Panc1 (cell line): Measurements from ENCODE around the gene ANKRD49. TPM values are rescaled to one million over a fixed set of nuclear protein-coding genes. Genes with fewer than 3 reads are reported as not detected.
A peak's percentile ranks its signal among the peaks of the same experiment; 100 is the strongest.

Experiments used
- ATAC-seq: fragments of 200-7000 bp; cut with Tn5 transposase; 2 replicates; pipeline ENCODE4 v1.9.1; 2020; ENCODE audit warnings: mild to moderate bottlenecking, moderate library complexity
- BruUV-seq: library from RNA; stranded (reverse); fragments of 400-500 nt; replicated peaks from 2 replicates; lab custom pipeline; 2021; lab: Mats Ljungman, UMichigan
- CTCF ChIA-PET: fragments of 300-600 bp; sonication (Branson Sonifier 250); formaldehyde crosslinking; loops from one replicate; lab custom pipeline; 2022; ENCODE audit warnings: antibody characterized with exemption; lab: Charles Lee
- POLR2A ChIA-PET: fragments of 300-600 bp; sonication (Branson Sonifier 250); formaldehyde crosslinking; loops from one replicate; lab custom pipeline; 2022; ENCODE audit warnings: antibody characterized with exemption; lab: Charles Lee
- DNase-seq: peaks from one replicate; pipeline ENCODE4 v3.0.0-alpha.2; 2010; ENCODE audit warnings: low read depth, low spot score
- H3K27ac ChIP-seq: 2 replicates; pipeline ENCODE4 v1.5.1; 2011; ENCODE audit warnings: mild to moderate bottlenecking, low read length, inconsistent platforms
- H3K27me3 ChIP-seq: fragments of 200-500 bp; sonication (Bioruptor generic); 2 replicates; pipeline ENCODE4 v1.6.0; 2014; ENCODE audit warnings: low read length, inconsistent platforms; ENCODE audit not compliant: control insufficient read depth, insufficient read depth
- H3K36me3 ChIP-seq: fragments of 200-500 bp; sonication (Bioruptor generic); 2 replicates; pipeline ENCODE4 v1.5.1; 2014; ENCODE audit warnings: inconsistent platforms, mild to moderate bottlenecking, low read length, moderate library complexity; ENCODE audit not compliant: control insufficient read depth, insufficient read depth
- H3K4me1 ChIP-seq: 2 replicates; pipeline ENCODE4 v1.5.1; 2011; ENCODE audit warnings: inconsistent platforms, mild to moderate bottlenecking, low read length, moderate library complexity; ENCODE audit not compliant: control insufficient read depth, insufficient read depth
- H3K4me3 ChIP-seq, 2 experiments: 2 replicates each; pipeline ENCODE4 v1.5.1; 2011 to 2012; ENCODE audit warnings: low read depth in 2 of 2, low read length in 2 of 2, mild to moderate bottlenecking in 2 of 2, inconsistent platforms in 1 of 2, moderate library complexity in 1 of 2
- H3K9me3 ChIP-seq: fragments of 200-500 bp; sonication (Bioruptor generic); 2 replicates; pipeline ENCODE4 v1.5.1; 2014; ENCODE audit warnings: low read depth, mild to moderate bottlenecking, inconsistent platforms, low read length, moderate library complexity; ENCODE audit not compliant: control insufficient read depth, insufficient read depth
- CTCF ChIP-seq: fragments of 450-650 bp; IDR thresholded peaks from 2 replicates; pipeline ENCODE4 v1.5.1; 2017; ENCODE audit warnings: mild to moderate bottlenecking
- POLR2AphosphoS5 ChIP-seq: IDR thresholded peaks from 2 replicates; pipeline ENCODE4 v1.6.1; 2012; ENCODE audit warnings: mild to moderate bottlenecking, low read depth, low read length, moderate library complexity
- REST ChIP-seq, 2 experiments: IDR thresholded peaks; 2 replicates each; pipeline ENCODE4 v1.6.1; 2011 to 2012; ENCODE audit warnings: low read depth in 2 of 2, control low read depth in 1 of 2, low read length in 1 of 2, mild to moderate bottlenecking in 1 of 2, moderate library complexity in 1 of 2; ENCODE audit not compliant: insufficient read depth in 1 of 2
- SIN3A ChIP-seq: IDR thresholded peaks from 2 replicates; pipeline ENCODE4 v1.6.1; 2012; ENCODE audit warnings: low read depth, mild to moderate bottlenecking, low read length, moderate library complexity, borderline replicate concordance; ENCODE audit not compliant: insufficient read depth
- TCF7L2 ChIP-seq: IDR thresholded peaks from 2 replicates; pipeline ENCODE4 v1.6.1; 2011; ENCODE audit warnings: mild to moderate bottlenecking, low read depth, low read length, inconsistent platforms
- in situ Hi-C: cut with HindIII; loops from 2 replicates; pipeline ENCODE4 v1.10.0; 2016; ENCODE audit warnings: low sequenced_read_pairs, low pct_unique_long_range_greater_than_20kb
- intact Hi-C: fragments of 100-400 bp; cut with micrococcal nuclease; formaldehyde crosslinking; loops from one replicate; pipeline ENCODE4 v1.10.0; 2022; ENCODE audit not compliant: unreplicated experiment
- total RNA-seq: library from RNA; stranded (reverse); gene quantifications from one replicate; pipeline ENCODE4 v1.2.1, GENCODE V29; 2021; ENCODE audit not compliant: unreplicated experiment

ANKRD49 gene
- total RNA-seq, 1 experiment from 2014 or later: 15.4 TPM

- no peak for ATAC-seq
- 0 out of 2 replicates have a peak, but pooled peaks cover 4% of the 10 kb centered on the region for H3K4me1 ChIP-seq
- in situ Hi-C loops (no loop called here), intact Hi-C loops (loop anchor here (10.0 kb wide), 1 partner anchor 1273 kb away; no protein-coding TSS in a partner anchor)
- ChIA-PET CTCF (interaction anchor here (0.6 kb wide), 2 partner anchors 99 to 689 kb away, joined by 5 to 8 read pairs; no protein-coding TSS in a partner anchor), POLR2A (no interaction called here)
- H3K9me3 ChIP-seq: no peaks in the 10 kb centered on the region
- BruUV-seq: no TSS peak
- H3K27ac ChIP-seq: no peak overlapping the region
- no peaks in the 10 kb centered on the region for H3K36me3 ChIP-seq
- no peak for TF ChIP-seq TCF7L2
- TF ChIP-seq POLR2AphosphoS5: no peak
- TF ChIP-seq SIN3A: no peak
- no peak for TF ChIP-seq REST (IDR thresholded peaks at IDR 0.05; ENCODE audit: insufficient read depth in 1 of 2, low read depth in 2 of 2, low read length in 1 of 2)
- no peak for TF ChIP-seq CTCF
- no peak overlapping the region for H3K4me3 ChIP-seq
- DNase-seq: no peak
- no peaks in the 10 kb centered on the region; the same call in 1 of the 2 replicates for H3K27me3 ChIP-seq
Observed at GRCh38 chr11:94507485-94507884, 13.7 kb downstream of the ANKRD49 start.

- Histone ChIP-seq H3K36me3 (no peaks in the 10 kb centered on the region), H3K4me3 (peak within 1 kb of the TSS; percentile 51 to 59), H3K27me3 (peaks cover 14% of the 10 kb centered on the region), H3K9me3 (no peaks in the 10 kb centered on the region), H3K27ac (no peak within 1 kb of the TSS), H3K4me1 (0 out of 2 replicates have a peak, but pooled peaks cover 4% of the 10 kb centered on the region)
- TF ChIP-seq SIN3A: 0 out of 2 replicates have a peak, but pooled peaks have one; percentile 63
- no peak for TF ChIP-seq CTCF
- ATAC-seq (peak; percentile 89), DNase-seq (no peak)
- in situ Hi-C loops (no loop called here), intact Hi-C loops (loop anchor here (10.0 kb wide), 1 partner anchor 383 kb away; no protein-coding TSS in a partner anchor)
- ChIA-PET CTCF (no interaction called here), POLR2A (no interaction called here)
- BruUV-seq: no TSS peak
Observed at GRCh38 chr11:94511932-94512781, 18.4 kb downstream of the ANKRD49 start, which contains the start of gene C11orf97. Gene C11orf97 (plus strand): TSS chr11:94512461. CDS start chr11:94512529, 68 bp downstream.
